HG03342 (cell line): ENCODE data around the gene POU6F2.
"Not testable (repeated sequence)": the region's sequence is repeated elsewhere in the genome, so short reads cannot be mapped to it uniquely, and the experiment has no call there.

Experiments
- ATAC-seq: cut with Tn5 transposase; IDR thresholded peaks from one replicate; pipeline ENCODE4 v1.9.1; 2021; ENCODE audit warnings: mild to moderate bottlenecking, moderate library complexity; ENCODE audit not compliant: unreplicated experiment

The POU6F2 gene

GRCh38 chr7:39336442-39336841, 358.7 kb downstream of the POU6F2 start:
- ATAC-seq: no peak

GRCh38 chr7:39338716-39339115, 361.0 kb downstream of the POU6F2 start:
- ATAC-seq: no peak

DNA sequence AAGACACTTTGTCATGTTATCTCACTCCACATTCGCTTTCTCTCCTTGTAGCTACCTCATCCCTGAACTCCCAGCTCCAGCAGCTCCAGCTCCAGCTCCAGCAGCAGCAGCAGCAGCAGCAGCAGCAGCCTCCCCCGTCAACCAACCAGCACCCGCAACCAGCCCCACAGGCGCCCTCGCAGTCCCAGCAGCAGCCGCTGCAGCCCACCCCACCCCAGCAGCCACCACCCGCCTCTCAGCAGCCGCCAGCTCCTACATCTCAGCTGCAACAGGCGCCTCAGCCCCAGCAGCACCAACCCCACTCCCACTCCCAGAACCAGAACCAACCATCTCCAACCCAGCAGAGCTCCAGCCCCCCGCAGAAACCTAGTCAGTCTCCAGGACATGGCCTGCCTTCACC, 361.9 kb downstream of the POU6F2 start:
- no peak for ATAC-seq

DNA sequence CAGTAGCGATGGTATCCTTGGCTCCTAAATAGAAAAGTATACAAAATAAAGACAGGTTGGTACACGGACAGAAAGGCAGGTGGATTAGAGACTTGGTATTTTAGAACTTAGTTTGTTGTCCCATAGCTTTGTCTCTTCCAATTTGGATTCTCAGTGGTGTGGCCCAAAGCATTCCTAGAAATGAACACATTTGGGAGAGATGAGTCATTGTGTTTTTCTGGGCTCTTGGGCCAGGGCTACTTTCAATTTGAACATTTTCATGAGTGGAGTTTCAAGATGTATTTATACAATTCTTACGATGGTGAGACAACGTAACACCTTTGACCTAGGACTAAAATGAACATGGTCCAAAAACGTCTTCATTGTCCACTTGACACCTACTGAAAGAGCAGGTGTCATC, 363.4 kb downstream of the POU6F2 start:
- ATAC-seq: no peak

DNA sequence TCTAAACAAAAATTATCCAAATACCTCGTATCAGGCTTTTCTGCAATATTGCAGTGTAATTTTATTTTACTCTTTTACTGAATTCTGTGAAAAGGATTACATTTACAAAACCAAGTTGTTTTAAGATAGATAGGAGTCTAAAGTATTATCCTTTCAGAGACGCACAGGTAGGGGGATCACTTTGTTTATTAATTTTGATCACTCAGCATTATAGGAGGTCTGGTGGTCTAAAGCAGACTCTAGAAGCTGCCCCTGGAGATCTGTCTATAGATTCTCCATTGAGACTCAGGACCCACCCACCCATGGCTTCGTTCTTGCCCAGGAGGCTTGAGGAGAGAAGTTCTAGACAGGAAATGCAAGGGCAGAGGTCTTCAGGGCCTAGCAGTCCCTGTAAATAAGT, 365.1 kb downstream of the POU6F2 start:
- ATAC-seq: no peak

- ATAC-seq: no peak
These were observed 371.9 kb downstream of the POU6F2 start for GRCh38 chr7:39349452-39350123.

- ATAC-seq: no peak
These were observed 376.1 kb downstream of the POU6F2 start for GRCh38 chr7:39353615-39354376.

DNA sequence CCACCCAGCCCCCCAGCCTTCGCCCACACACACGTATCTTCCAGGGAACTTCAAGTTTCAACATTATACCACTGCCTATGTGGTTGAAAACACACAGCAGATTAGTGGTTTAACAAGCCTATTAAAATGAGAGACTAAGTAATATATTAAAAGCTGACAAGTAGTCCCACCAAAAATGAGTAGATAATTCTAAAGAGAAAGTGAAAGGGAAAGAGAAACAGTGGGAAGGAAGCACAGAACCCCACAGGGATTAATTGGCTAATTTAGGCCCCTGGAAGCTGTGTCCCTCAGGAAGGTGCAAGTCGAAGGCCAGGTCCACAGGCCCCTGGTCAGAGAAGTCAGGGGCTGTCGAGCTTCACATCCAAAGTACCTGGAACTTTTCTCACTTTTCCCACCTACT, 378.0 kb downstream of the POU6F2 start:
- peak; percentile 41 for ATAC-seq

DNA sequence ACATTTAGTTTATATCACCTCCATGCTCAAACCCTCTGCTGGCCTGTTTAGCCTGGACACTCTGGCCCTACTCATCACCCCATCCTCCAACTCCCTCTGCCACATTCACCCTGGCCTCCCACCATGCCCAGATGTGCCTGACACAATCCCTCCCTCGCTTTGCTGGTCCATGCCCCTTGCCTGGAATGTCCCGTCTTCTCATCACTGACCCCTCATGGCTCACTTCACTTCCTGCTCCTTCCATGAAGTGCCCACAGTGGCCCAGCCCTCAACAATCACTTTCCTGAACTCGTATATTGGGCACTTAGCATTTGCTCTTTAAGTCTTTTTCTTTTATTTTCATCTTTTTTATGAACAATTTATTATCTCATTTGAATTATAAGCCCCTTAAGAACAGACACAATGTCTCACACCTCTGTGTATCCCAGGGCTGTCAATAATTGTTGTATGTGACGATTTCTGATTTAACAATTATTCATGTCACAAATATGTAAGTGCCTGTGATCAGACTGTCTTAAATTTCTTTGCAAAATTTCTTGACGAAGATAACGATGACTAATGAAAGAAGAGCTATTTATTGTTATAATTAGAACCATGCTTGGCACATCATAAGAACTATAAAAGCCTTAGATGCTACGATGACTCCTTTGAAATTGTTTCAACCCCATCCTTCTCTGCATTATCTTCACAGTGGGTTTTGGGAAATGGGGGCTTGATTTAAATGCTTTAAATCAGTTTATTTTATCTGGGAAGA, 378.6 kb downstream of the POU6F2 start:
- ATAC-seq: no peak

DNA sequence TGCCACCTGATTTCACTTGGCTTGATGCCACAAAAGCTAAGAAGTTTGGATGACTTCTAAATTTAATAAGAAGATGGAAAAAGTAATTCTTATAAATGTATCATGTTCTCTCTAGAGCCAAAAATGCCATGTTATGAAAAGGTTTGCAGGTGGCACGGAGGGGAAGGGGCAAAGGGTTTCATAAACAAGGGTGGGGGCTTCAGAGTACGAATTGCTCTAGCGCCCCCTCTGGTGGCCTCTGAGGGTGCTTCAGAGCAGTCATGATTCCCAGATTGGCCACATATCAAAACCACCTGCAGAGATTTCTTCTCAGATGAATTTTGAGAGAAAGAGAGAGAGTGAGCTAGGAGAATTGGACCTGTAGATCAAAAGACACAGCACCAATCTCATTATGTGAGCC, 379.9 kb downstream of the POU6F2 start:
- no peak for ATAC-seq

- ATAC-seq: peak; percentile 48
These were observed 382.3 kb downstream of the POU6F2 start for GRCh38 chr7:39360038-39360437.

DNA sequence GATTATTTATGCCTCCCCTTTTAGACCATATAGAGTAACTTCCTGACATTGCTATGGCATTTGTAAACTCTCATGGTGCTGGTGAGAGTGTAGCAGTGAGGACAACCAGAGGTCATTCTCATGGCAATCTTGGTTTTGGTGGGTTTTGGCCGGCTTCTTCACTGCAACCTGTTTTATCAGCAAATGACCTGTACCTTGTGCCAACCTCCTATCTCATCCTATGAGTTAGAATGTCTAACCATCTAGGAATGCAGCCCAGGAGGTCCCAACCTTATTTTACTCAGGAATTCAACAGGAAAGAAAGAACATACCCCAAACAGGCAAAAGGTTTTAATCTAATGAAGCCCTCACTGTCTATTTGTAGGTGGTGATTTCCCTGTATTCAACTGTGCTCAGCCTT, 383.1 kb downstream of the POU6F2 start:
- ATAC-seq: no peak

- ATAC-seq: no peak
These were observed 388.1 kb downstream of the POU6F2 start for GRCh38 chr7:39365751-39366295.

GRCh38 chr7:39367451-39367850, 389.7 kb downstream of the POU6F2 start:
- ATAC-seq: no peak

GRCh38 chr7:39367943-39368342, 390.2 kb downstream of the POU6F2 start:
- no peak for ATAC-seq

- ATAC-seq: no peak
These were observed 394.7 kb downstream of the POU6F2 start for GRCh38 chr7:39372383-39372782.

GRCh38 chr7:39374436-39375040, 396.8 kb downstream of the POU6F2 start:
- ATAC-seq: no peak

- ATAC-seq: no peak
These were observed 397.6 kb downstream of the POU6F2 start for GRCh38 chr7:39375047-39375873.

DNA sequence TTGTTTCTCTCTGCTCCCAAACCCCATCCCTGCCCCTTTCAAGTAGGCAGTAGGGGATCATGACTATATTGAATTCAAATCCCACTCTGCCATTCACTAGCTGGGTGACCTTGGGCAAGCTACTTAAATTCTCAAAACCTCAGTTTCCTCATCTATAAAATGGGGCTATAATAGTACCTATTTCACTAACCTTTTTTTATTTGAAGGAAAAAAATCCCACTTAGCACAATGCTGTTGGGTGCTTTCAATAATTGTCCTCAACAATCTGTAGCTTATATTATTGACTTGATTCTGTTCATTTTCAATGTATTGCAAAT, 398.1 kb downstream of the POU6F2 start:
- no peak for ATAC-seq

- not testable (repeated sequence) for ATAC-seq
These were observed 399.2 kb downstream of the POU6F2 start for GRCh38 chr7:39376881-39377280.
